HG03378 (cell line): Measurements from ENCODE around the gene KLRD1.
"Not testable (repeated sequence)": the region's sequence is repeated elsewhere in the genome, so short reads cannot be mapped to it uniquely, and the experiment has no call there.

Experiments
- ATAC-seq: cut with Tn5 transposase; IDR thresholded peaks from one replicate; pipeline ENCODE4 v1.9.1; 2021; ENCODE audit warnings: mild to moderate bottlenecking, moderate library complexity; ENCODE audit not compliant: unreplicated experiment

Gene KLRD1

GRCh38 chr12:10367714-10368113 lies 60.0 kb downstream of the KLRD1 start:
- not testable (repeated sequence) for ATAC-seq

GRCh38 chr12:10368206-10369171 lies 60.8 kb downstream of the KLRD1 start:
- ATAC-seq: no peak

- no peak for ATAC-seq
Observed at GRCh38 chr12:10369557-10370415, 62.1 kb downstream of the KLRD1 start.

- not testable (repeated sequence) for ATAC-seq
Observed at GRCh38 chr12:10371893-10372535, 64.3 kb downstream of the KLRD1 start.

- no peak for ATAC-seq
Observed at GRCh38 chr12:10372559-10372958, 64.9 kb downstream of the KLRD1 start.

GRCh38 chr12:10374624-10375018 lies 67.0 kb downstream of the KLRD1 start:
- ATAC-seq: no peak

- ATAC-seq: not testable (repeated sequence)
Observed at GRCh38 chr12:10378737-10379136, 71.1 kb downstream of the KLRD1 start.
